Testis (tissue), 3 donors: ENCODE data around the gene PMEPA1. TPM values are rescaled to one million over a fixed set of nuclear protein-coding genes. Genes with fewer than 3 reads are reported as not detected.

Experiments used
- DNase-seq: peaks from one replicate; pipeline ENCODE4 v3.0.0-alpha.2; 2019
- H3K27ac ChIP-seq, 2 donors: fragments of 200-600 bp; sonication (generic); one replicate each; pipeline ENCODE4 v1.5.1; 2019
- H3K27me3 ChIP-seq: fragments of 200-600 bp; sonication (generic); one replicate; pipeline ENCODE4 v1.5.1; 2019
- H3K36me3 ChIP-seq: fragments of 200-600 bp; sonication (generic); one replicate; pipeline ENCODE4 v1.5.1; 2017; ENCODE audit warnings: low read depth; ENCODE audit errors: missing control alignments
- H3K4me1 ChIP-seq: fragments of 200-600 bp; sonication (generic); one replicate; pipeline ENCODE4 v1.5.1; 2019
- H3K4me3 ChIP-seq, 2 donors: fragments of 200-600 bp; sonication (generic); one replicate each; pipeline ENCODE4 v1.5.1; 2017 to 2019
- H3K9me3 ChIP-seq: fragments of 200-600 bp; sonication (generic); one replicate; pipeline ENCODE4 v1.5.1; 2017
- POLR2A ChIP-seq: fragments of 450-650 bp; IDR thresholded peaks from one replicate; pipeline ENCODE4 v1.6.1; 2017; ENCODE audit warnings: antibody characterized with exemption, mild to moderate bottlenecking, moderate library complexity
- WGBS, 2 donors: methylation state at CpG; one replicate each; pipeline ENCODE4 v1.1.5; 2018; 5-methylcytosine and 5-hydroxymethylcytosine counted together
- intact Hi-C: fragments of 100-400 bp; cut with DNase I; formaldehyde crosslinking; loops from one replicate; pipeline ENCODE4 v1.15.1; 2023; ENCODE audit warnings: low total_unique reads
- polyA plus RNA-seq: library from polyadenylated mRNA; stranded (reverse); fragments of 350-450 nt; fragmentation: Illumina TruSeq; extraction: RNeasy Lipid Tissue Mini Kit (QIAGEN cat#74804); gene quantifications from one replicate; pipeline ENCODE4 v1.2.3, GENCODE V29; 2014; ENCODE audit warnings: low read depth, low replicate concordance; ENCODE audit not compliant: insufficient read depth
- total RNA-seq, 2 donors: library from RNA; depleted of rRNA; stranded (reverse); fragments of >200 nt; gene quantifications; one replicate each; pipeline ENCODE4 v1.2.3, GENCODE V29; 2016
- TF ChIP-seq, protein P1 (sequence below), 3 experiments: fragments of 450-650 bp in 2 of 3; fragments of 200-600 bp in 1 of 3; sonication (generic) in 1 of 3; IDR thresholded peaks; one replicate each; pipeline ENCODE4 v1.5.1; 2016 to 2019; ENCODE audit warnings: antibody characterized with exemption in 3 of 3, mild to moderate bottlenecking in 2 of 3, moderate library complexity in 1 of 3

The PMEPA1 gene
- total and polyA plus RNA-seq, 3 donors from 2014 or later, result 8.1 to 16.8 (median 12.1) TPM

DNA sequence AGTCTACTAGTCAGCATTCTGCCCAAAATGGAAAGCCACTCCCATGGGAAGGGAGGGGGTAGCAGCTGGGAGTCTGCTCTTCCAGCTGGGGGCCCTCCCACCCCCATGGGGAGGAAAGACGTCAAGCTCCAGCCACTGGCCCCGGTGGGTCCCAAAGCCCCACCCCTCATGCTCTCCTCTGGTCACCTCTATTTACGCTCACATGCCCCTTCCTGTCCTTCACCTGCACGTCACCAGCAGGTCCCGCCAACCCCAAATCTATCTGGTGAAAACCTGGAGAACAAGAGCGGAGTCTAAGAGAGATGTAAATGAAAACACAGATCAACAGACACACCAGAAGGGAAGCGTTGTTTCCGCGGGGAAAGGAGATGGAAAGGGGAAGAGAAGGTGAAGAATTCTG lies 59.5 kb downstream of the PMEPA1 start:
- 51 to 67% methylated on average over 9 of the region's 9 CpGs for WGBS, 2 donors
- no peak for TF ChIP-seq POLR2A
- TF ChIP-seq, protein P1, sequence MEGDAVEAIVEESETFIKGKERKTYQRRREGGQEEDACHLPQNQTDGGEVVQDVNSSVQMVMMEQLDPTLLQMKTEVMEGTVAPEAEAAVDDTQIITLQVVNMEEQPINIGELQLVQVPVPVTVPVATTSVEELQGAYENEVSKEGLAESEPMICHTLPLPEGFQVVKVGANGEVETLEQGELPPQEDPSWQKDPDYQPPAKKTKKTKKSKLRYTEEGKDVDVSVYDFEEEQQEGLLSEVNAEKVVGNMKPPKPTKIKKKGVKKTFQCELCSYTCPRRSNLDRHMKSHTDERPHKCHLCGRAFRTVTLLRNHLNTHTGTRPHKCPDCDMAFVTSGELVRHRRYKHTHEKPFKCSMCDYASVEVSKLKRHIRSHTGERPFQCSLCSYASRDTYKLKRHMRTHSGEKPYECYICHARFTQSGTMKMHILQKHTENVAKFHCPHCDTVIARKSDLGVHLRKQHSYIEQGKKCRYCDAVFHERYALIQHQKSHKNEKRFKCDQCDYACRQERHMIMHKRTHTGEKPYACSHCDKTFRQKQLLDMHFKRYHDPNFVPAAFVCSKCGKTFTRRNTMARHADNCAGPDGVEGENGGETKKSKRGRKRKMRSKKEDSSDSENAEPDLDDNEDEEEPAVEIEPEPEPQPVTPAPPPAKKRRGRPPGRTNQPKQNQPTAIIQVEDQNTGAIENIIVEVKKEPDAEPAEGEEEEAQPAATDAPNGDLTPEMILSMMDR (IDR thresholded peaks at IDR 0.05), result no peak
- H3K9me3 ChIP-seq, result no peaks in the 10 kb centered on the region
- H3K27ac ChIP-seq, result no peak overlapping the region
- H3K27me3 ChIP-seq, result no peaks in the 10 kb centered on the region
- intact Hi-C loops, result loop anchor here (10.0 kb wide), 1 partner anchor 435 kb away; no protein-coding TSS in a partner anchor
- no peak overlapping the region for H3K4me3 ChIP-seq
- H3K36me3 ChIP-seq, result no peaks in the 10 kb centered on the region
- H3K4me1 ChIP-seq, result no peaks in the 10 kb centered on the region
- no peak for DNase-seq

DNA sequence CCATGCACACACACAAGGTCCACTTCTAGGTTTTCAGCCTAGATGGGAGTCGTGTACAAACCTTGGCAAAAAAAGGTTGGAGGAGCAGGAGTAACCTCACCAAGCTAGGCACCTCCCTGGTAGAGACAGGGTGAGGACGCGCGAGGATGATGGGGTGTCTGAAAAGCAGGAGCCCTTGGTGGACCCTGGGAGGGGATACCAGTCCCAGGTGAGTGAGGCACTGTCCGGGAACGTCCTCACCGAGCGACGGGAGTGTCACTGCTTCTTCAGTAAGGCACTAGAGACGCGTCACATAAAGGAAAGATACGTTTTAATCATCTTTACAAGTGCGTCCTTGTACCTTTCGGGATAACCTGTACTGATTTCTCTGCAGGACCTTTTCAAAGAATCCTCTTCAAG lies 60.2 kb downstream of the PMEPA1 start:
- Histone ChIP-seq H3K4me1 (no peaks in the 10 kb centered on the region), H3K27ac (no peak overlapping the region), H3K9me3 (no peaks in the 10 kb centered on the region), H3K4me3 (no peak overlapping the region), H3K27me3 (no peaks in the 10 kb centered on the region), H3K36me3 (no peaks in the 10 kb centered on the region)
- intact Hi-C loops, result loop anchor here (10.0 kb wide), 1 partner anchor 435 kb away; no protein-coding TSS in a partner anchor
- no peak for TF ChIP-seq POLR2A
- TF ChIP-seq, protein P1 (IDR thresholded peaks at IDR 0.05), result no peak
- 88 to 96% methylated on average over 11 to 14 of the region's 14 CpGs for WGBS, 2 donors
- no peak for DNase-seq

DNA sequence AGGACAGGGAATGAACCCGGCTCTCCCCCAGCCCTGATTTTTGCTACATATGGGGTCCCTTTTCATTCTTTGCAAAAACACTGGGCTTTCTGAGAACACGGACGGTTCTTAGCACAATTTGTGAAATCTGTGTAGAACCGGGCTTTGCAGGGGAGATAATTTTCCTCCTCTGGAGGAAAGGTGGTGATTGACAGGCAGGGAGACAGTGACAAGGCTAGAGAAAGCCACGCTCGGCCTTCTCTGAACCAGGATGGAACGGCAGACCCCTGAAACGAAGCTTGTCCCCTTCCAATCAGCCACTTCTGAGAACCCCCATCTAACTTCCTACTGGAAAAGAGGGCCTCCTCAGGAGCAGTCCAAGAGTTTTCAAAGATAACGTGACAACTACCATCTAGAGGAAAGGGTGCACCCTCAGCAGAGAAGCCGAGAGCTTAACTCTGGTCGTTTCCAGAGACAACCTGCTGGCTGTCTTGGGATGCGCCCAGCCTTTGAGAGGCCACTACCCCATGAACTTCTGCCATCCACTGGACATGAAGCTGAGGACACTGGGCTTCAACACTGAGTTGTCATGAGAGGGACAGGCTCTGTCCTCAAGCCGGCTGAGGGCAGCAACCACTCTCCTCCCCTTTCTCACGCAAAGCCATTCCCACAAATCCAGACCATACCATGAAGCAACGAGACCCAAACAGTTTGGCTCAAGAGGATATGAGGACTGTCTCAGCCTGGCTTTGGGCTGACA lies 60.8 kb downstream of the PMEPA1 start:
- H3K36me3 ChIP-seq, result no peaks in the 10 kb centered on the region
- WGBS, 2 donors, result 86 to 90% methylated on average over 15 of the region's 15 CpGs
- intact Hi-C loops, result no loop called here
- H3K9me3 ChIP-seq, result no peaks in the 10 kb centered on the region
- H3K4me3 ChIP-seq, result no peak overlapping the region
- no peaks in the 10 kb centered on the region for H3K4me1 ChIP-seq
- H3K27ac ChIP-seq, result no peak overlapping the region
- no peaks in the 10 kb centered on the region for H3K27me3 ChIP-seq
- TF ChIP-seq POLR2A, result no peak
- TF ChIP-seq, protein P1 (IDR thresholded peaks at IDR 0.05), result no peak
- no peak for DNase-seq

DNA sequence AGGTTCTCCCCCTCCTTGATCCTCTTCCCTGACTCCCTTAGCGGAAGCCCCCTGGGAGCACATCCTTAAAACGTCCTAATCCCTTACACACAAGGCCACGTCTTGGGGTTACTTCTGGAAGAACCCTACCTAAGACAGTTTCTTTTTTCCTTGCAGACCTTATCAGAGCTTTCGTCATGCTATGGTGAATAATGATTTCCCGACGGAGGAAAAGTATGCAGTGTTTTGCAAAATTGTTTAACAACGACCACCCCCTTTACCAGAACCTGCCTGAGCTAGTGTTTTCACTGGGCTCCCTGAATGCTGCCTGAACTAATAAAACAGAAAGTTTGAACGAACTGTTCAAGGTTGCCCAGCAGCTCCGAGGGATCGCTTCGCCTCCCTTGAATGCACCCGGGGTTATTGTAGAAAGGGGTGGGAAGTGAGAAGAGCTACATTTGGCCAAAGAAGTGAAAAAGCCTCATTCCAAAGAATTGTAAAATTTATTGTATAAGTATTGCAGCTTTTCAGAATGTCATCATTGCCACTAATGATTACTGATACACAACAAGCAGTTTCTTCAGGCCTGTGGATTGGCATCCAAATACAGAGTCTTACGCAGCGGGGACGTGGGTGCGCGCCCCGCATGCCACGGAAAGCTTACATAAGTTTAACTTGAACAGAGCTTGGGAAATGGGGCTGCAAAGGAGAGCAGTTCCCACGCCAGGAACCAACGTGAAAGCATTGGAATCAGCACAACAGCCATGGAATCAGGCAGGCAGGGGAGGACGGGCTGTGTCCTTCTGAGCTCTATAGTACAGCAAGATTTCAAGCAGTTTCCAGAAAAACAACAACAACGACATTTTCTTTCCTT lies 61.7 kb downstream of the PMEPA1 start:
- H3K27me3 ChIP-seq, result no peaks in the 10 kb centered on the region
- 80 to 84% methylated on average over 23 of the region's 23 CpGs for WGBS, 2 donors
- DNase-seq, result no peak

More for the DNA sequence above, 61.7 kb downstream of the PMEPA1 start:
- intact Hi-C loops, result no loop called here
- Histone ChIP-seq H3K4me3 (no peak overlapping the region), H3K36me3 (no peaks in the 10 kb centered on the region), H3K4me1 (no peaks in the 10 kb centered on the region), H3K27ac (no peak overlapping the region), H3K9me3 (no peaks in the 10 kb centered on the region)
- TF ChIP-seq, protein P1 (IDR thresholded peaks at IDR 0.05), result no peak
- no peak for TF ChIP-seq POLR2A
